GM18909 (cell line): ENCODE measurements around the gene SLF2.

Experiments used
- ATAC-seq: cut with Tn5 transposase; IDR thresholded peaks from one replicate; pipeline ENCODE4 v1.9.1; 2021; ENCODE audit warnings: mild to moderate bottlenecking; ENCODE audit not compliant: unreplicated experiment, poor library complexity

SLF2 gene

DNA sequence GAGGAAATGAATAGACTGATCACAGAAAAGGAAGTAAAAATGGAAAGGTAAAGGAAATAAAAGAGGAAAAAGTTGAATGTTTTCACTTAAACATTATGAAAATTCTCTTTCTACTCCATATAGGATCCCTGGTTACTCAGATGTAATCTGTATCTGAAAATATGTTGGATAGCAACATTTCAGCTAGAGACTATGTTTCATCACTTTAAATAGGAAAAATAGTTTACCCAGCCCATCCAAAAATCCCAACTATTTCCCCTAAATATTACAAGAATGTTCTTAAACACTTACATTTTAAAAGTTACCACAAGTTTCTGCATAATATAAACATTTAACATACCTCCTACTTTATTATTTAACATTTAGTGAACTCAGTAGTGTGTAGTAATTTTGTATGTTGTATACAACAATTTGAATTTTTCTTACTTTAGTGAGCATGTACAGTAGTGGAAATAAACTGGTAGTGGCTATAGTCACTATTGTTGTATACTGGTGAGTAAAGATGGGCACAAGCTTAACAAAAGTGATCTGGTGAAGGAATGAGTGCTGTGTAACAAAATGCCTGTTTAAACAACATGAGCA, 27.1 kb downstream of the SLF2 start:
- ATAC-seq: no peak

DNA sequence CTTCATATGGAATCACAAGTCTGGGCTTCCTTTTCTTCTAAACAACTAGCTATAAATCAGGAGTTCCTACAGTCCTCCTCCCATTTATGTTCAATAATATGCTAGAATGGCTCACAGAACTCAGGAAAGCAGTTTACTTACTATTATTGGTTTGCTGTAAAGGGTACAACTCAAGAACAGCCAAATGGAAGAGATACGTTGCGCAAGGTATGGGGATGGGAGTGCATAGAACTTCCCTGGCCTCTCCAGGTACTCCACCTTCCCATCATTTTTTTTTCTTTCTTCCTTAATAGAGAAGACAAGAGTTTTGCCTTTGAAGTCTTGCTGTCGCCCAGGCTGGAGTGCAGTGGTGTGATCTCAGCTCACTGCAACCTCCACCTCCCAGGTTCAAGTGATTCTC, 29.5 kb downstream of the SLF2 start:
- no peak for ATAC-seq

DNA sequence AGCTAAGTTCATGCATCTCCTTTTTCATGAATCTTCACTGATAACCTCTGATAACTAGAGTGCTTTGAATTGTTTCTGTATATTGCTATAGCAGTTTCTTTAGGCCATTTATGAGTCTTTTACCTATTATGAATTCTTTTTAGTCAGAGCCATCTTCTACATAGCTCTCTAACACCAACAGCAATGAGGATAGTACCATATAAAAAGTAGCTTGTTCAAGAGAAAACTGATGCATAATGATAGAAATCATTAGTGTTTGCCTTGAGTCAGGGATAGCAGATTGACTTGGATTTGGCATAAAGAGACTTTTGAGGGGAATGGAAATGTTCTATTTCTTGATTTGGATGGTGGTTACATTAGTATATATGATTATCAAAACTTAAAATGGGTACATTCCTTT, 30.7 kb downstream of the SLF2 start:
- no peak for ATAC-seq

DNA sequence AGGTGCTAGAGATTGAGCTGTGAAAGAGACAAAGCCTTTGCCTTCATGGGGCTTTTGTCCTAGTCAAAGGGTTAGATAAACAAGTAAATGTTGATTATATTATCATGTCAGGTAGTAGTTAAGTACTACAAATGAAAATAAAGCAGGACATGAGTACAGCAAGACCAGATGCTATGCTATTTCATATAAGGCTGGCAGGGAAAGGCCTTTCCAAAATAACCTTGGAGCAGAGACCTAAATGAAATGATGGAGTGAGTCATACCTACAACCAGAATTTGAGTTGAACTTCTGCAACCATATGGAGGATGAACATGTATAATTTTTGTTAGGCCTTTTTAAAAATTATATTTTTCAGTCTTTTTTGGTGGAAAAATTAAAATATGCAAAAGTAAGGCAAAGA, 33.0 kb downstream of the SLF2 start:
- no peak for ATAC-seq

DNA sequence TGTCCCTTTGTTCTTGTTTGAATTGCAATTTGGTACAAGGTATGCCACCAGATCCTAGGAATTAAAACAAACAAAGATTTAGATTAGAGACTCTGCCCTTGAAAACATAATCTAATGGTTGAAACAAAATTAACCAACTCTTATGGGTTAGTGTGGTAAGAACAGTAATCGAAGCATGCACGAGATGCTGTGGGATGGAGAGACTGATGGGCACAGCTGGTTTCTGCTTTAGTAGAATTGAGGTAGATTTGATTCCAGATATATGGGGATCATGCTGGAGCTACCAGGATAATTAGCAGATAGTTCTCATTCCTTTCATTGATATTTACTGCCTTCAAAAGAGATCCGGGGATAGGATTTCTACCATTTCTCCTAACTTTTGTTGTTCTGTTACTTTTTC, 36.2 kb downstream of the SLF2 start:
- ATAC-seq: no peak

DNA sequence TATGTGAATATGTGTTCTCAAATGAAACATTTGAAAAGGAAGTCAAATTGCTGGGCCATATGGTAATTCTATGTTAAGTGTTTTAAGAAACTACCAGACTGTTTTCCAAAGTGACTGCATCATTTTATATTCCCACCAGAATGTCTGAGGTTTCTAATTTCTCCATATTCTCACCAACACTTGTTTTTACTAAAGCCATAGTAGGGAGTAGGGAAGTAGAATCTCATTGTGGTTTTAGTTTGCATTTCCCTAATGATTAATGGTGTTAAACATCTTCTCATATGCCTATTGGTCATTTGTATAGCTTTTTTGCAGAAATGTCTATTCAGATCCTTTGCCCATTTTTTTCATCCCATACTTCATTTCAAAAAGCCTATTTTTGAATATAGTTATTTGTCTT, 47.5 kb downstream of the SLF2 start:
- no peak for ATAC-seq

DNA sequence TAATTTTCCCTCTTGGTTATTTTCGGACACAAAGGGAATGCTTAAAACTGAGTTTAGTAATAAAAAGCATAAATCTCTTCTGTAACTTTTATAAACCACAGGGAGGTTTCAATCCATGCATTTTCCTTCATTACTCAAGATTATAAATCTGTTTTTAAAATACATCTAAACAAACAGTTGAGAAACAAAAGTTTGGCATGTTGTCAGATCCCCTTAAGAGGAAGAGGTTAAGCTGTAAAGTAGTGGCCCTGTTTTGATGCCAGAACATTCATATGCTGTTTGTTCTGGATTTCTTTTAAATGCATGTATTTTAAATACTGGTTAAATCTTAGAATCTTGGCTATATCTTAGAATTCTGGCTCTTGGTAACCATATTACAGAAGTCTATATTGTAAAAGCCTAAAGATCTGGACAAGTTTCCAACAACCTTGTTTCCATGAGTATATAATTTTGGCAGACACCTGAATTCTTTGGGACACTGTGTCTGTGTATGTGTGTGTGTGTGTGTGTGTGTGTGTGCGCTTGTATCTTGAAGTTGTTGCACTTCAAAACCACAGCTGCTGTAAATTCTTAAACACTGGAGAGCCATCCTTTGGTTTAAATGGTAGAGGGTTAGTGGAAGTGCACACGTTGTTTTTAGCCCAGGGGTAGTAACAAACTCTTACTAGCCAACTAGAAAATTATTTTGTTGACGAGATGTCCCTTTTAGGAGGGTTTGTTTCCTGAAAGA, 49.8 kb downstream of the SLF2 start:
- no peak for ATAC-seq

DNA sequence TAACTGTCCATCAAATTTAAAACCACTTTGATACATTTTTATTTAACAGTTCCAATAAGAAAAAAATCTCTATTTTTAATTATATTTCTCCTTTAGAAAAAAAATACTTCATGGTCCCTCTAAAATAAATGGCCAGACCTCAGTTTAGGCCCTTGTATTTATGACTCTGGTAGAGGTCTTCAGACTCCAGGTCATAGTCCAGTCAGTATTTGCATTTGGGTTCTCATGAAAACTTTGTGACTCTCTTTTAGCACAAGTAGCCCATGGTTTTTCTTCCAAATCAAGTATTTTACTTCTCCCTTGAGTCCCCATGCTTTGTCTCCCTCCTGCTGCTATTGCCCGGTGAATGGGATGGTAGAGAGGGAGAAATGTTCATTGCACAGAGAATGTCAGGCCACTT, 51.1 kb downstream of the SLF2 start:
- no peak for ATAC-seq

- no peak for ATAC-seq
Measured at GRCh38 chr10:100965820-100966219, 53.1 kb downstream of the SLF2 start.

DNA sequence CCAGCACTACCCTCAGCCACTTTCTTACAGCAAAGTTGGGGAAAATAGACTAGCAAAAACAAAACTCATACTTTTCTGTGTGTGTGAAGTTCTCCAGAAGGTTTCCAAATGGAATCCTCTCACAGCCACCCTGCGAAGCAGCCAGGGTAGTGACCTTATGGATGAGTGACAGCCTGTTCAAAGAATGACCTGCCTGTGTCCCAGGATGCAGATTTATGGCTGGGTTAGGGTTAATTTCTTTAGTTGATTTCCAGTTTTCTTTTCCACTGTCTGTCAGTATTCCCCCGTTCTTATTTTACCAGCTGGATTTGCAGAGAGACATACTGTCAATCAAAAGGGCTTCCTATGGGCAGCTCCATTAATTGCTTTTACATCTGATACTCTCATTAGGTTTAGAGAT, 54.1 kb downstream of the SLF2 start:
- no peak for ATAC-seq

DNA sequence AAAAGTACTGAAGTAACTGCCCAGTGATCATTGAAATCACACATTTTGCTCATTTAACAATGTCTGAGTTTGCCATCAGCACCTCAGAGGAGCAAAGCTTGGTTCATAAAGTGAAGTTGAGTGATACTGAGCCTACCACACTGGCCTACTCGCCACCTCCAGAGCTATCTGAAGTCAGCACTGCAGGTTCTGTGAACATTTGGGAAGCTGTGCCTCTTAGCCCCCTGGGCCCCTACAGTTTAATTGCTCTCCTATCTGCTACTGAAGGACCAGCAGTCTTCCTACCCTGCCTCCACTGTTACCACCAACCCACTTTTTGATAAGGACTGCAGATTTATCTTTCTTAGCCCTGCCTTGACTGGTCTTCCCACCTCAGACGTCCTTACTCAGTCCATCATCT, 54.6 kb downstream of the SLF2 start:
- ATAC-seq: no peak

DNA sequence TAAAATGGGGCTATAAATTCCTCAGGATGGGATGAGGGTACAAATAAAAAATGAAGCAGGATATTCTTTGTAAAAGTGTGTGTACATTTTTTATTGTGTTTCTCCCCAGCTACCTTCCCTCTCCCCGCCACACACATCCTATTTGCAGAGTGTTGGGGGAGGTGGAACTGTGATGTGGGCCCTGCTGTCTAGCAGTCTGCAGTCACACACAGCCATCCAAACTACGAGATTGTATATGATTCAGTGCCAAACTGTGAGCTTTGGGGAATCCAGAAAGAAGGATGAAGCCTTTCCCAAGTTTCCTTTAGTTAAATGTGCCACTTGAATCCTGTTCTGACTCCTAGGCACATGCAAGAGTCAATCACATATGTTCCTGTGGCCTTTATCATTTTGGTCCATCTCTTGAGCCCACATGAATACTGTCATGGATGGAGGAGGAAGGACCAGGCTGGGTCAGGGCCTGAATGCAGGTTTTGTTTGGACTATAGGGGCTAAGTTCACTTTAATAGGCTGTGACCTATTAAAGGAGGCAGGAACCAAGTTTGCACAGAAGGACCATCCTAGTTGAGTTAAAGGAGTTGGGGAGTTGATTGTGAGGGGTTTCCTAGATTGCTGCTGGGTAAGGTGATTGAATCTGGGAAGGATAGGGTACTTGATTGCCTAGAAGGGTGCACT, 55.4 kb downstream of the SLF2 start:
- no peak for ATAC-seq

- ATAC-seq: no peak
Measured at GRCh38 chr10:100968863-100969186, 56.1 kb downstream of the SLF2 start.

GRCh38 chr10:100969187-100970075, 56.7 kb downstream of the SLF2 start, which contains the start of gene SEMA4G:
Gene SEMA4G, plus strand, starts transcription at chr10:100969504. Its CDS starts 3,409 bp downstream, at chr10:100972913.
- ATAC-seq: peak; percentile 65

GRCh38 chr10:100970076-100970913, 57.5 kb downstream of the SLF2 start:
- no peak for ATAC-seq

DNA sequence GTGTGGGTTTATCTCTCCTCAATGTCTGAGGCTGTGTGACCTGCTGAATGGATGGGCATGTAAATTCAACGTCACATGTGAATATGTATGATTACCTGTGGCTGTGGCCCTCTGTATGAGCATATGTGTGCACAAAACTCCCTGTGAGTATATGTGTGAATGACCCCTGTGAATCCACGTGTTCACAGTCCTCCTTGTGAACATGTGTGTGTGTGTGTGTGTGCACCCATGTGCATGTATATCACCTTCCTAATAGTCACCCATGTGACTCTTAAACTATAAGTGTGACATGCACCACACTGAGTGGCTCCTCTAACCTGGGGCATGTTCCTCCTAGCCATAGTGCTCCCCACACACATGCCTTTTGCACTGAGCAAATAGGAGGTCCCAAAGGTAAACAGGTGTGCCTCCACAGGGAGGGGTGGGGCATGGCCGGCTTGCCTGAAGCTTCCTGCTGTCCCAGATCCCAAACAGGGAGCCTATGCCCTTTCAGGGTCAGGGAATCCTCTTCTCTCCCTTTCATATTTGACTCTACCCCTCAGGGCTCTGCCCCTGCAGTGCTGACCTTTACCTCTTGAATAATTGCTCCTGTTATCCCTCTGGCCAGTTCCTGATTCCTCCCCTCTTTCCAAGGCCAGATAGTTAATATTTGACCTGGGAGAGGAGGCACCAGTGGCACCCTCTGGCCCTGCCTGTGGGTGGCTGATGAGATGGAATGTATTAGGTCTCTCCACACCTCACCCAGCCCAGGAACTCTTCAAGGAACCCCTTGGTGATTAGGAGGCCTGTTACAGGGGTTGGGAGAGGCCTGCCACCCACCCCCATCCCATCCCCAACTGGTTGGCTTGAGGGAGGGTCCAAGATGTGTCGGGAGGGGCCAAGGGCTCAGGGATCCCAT, 58.4 kb downstream of the SLF2 start:
- no peak for ATAC-seq

GRCh38 chr10:100972115-100972903, 59.5 kb downstream of the SLF2 start:
- ATAC-seq: no peak

DNA sequence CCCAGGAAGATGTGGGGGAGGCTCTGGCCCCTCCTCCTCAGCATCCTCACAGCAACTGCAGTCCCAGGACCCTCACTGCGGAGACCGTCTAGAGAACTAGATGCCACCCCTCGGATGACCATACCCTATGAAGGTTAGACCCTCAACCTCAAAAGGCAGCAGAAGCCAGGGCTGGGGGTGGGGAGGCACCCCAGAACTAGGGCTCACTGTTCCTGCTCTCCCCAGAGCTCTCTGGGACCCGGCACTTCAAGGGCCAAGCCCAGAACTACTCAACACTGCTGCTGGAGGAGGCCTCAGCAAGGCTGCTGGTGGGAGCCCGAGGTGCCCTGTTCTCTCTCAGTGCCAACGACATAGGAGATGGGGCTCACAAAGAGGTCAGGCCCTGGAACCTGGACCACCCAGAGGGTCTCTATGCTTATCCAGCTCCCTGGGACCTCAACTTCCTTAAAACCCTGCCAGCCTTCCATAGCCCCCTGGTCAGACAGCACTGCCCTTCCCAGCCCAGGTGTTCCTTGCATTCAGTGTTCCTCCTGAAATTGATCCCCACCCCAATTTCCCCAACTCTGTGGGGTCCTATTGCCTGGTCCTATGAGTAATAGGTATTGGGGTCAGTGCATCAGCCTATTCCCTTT, 60.3 kb downstream of the SLF2 start:
- ATAC-seq: no peak
